Liver (tissue), 3 donors: ENCODE data around the gene THUMPD2.

Source experiments
- EGR1 ChIP-seq, 2 donors: IDR thresholded peaks; 2 replicates each; pipeline ENCODE4 v1.6.1; 2016 to 2018; ENCODE audit warnings: antibody characterized with exemption in 2 of 2, low read depth in 2 of 2
- FOXA1 ChIP-seq: IDR thresholded peaks from 2 replicates; pipeline ENCODE4 v1.6.1; 2016; ENCODE audit warnings: antibody characterized with exemption
- HNF4A ChIP-seq, 2 donors: conservative IDR thresholded peaks; 2 replicates each; pipeline ENCODE4 v1.6.1; 2016; ENCODE audit warnings: antibody characterized with exemption in 2 of 2, mild to moderate bottlenecking in 2 of 2
- JUND ChIP-seq, 2 donors: IDR thresholded peaks; 2 replicates each; pipeline ENCODE4 v1.6.1; 2016; ENCODE audit warnings: antibody characterized with exemption in 2 of 2
- RAD21 ChIP-seq, 2 donors: IDR thresholded peaks; 2 replicates each; pipeline ENCODE4 v1.6.1; 2016; ENCODE audit warnings: antibody characterized with exemption in 2 of 2, mild to moderate bottlenecking in 2 of 2
- SP1 ChIP-seq: IDR thresholded peaks from 2 replicates; pipeline ENCODE4 v1.6.1; 2018; ENCODE audit warnings: antibody characterized with exemption, mild to moderate bottlenecking
- YY1 ChIP-seq: IDR thresholded peaks from 2 replicates; pipeline ENCODE4 v1.6.1; 2016; ENCODE audit warnings: antibody characterized with exemption, mild to moderate bottlenecking
- TF ChIP-seq, protein P1 (sequence below): IDR thresholded peaks from 2 replicates; pipeline ENCODE4 v1.6.1; 2016; ENCODE audit warnings: antibody characterized with exemption, mild to moderate bottlenecking
- TF ChIP-seq, protein P2 (sequence below): fragments of 150-350 bp; IDR thresholded peaks from 2 replicates; pipeline ENCODE4 v1.5.1; 2017; ENCODE audit warnings: improper control_type of control experiment, low read depth, low read length; ENCODE audit not compliant: missing input control
- TF ChIP-seq, protein P3 (sequence below): IDR thresholded peaks from 2 replicates; pipeline ENCODE4 v1.6.1; 2016; ENCODE audit warnings: antibody characterized with exemption
- donor health status: healthy.
- donor health status: healthy.

DNA sequence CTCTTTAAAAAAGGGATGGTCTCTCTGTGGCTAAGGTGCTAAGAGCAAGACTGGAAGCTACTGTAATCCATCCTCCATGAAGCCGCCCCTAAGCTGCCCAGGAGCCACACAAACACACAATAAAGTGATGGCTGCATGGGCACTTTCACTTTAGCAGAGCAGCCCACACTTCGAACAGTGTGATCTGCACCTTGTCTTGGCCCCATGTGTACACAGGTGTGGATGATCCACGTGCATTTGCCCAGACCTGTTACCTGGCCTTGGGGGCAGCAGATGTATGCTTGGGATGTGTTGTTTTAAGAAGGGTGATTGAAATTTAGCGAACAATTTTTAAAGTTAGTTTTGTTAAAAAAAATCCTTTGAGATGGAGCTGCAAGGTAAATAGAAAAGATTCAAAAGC, 73.4 kb downstream of the THUMPD2 start:
- TF ChIP-seq, protein P1, sequence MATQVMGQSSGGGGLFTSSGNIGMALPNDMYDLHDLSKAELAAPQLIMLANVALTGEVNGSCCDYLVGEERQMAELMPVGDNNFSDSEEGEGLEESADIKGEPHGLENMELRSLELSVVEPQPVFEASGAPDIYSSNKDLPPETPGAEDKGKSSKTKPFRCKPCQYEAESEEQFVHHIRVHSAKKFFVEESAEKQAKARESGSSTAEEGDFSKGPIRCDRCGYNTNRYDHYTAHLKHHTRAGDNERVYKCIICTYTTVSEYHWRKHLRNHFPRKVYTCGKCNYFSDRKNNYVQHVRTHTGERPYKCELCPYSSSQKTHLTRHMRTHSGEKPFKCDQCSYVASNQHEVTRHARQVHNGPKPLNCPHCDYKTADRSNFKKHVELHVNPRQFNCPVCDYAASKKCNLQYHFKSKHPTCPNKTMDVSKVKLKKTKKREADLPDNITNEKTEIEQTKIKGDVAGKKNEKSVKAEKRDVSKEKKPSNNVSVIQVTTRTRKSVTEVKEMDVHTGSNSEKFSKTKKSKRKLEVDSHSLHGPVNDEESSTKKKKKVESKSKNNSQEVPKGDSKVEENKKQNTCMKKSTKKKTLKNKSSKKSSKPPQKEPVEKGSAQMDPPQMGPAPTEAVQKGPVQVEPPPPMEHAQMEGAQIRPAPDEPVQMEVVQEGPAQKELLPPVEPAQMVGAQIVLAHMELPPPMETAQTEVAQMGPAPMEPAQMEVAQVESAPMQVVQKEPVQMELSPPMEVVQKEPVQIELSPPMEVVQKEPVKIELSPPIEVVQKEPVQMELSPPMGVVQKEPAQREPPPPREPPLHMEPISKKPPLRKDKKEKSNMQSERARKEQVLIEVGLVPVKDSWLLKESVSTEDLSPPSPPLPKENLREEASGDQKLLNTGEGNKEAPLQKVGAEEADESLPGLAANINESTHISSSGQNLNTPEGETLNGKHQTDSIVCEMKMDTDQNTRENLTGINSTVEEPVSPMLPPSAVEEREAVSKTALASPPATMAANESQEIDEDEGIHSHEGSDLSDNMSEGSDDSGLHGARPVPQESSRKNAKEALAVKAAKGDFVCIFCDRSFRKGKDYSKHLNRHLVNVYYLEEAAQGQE: no peak
- TF ChIP-seq RAD21 (IDR thresholded peaks at IDR 0.05) (no peak), JUND (IDR thresholded peaks at IDR 0.05) (no peak), SP1 (no peak), FOXA1 (no peak), YY1 (no peak), EGR1 (IDR thresholded peaks at IDR 0.05; ENCODE audit: low read depth in 2 of 2) (no peak), HNF4A (conservative IDR thresholded peaks at IDR 0.05) (no peak)
- TF ChIP-seq, protein P2, sequence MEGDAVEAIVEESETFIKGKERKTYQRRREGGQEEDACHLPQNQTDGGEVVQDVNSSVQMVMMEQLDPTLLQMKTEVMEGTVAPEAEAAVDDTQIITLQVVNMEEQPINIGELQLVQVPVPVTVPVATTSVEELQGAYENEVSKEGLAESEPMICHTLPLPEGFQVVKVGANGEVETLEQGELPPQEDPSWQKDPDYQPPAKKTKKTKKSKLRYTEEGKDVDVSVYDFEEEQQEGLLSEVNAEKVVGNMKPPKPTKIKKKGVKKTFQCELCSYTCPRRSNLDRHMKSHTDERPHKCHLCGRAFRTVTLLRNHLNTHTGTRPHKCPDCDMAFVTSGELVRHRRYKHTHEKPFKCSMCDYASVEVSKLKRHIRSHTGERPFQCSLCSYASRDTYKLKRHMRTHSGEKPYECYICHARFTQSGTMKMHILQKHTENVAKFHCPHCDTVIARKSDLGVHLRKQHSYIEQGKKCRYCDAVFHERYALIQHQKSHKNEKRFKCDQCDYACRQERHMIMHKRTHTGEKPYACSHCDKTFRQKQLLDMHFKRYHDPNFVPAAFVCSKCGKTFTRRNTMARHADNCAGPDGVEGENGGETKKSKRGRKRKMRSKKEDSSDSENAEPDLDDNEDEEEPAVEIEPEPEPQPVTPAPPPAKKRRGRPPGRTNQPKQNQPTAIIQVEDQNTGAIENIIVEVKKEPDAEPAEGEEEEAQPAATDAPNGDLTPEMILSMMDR: no peak
- TF ChIP-seq, protein P3, sequence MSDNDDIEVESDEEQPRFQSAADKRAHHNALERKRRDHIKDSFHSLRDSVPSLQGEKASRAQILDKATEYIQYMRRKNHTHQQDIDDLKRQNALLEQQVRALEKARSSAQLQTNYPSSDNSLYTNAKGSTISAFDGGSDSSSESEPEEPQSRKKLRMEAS: no peak
